Measurements from ENCODE around the gene SUFU.

SUFU gene

DNA sequence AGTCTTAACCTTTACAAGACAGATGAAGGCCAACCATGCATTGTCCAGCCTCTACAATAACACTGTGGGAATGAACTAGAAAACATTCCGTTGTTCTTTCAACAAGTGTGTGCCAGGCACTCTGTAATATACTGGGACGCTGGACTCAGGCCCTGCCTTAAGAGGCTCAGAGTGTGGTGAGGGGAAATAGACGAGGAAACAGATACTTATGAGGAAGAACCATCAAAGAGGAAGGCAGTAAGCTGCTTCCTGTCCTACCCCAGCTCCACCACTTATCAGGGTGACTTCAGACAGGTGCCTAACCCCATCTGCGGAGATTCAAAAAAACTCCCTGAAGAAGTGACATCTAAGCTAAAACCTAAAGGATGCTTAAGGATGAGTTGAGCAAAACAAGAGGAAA is 131.6 kb downstream of the SUFU start:
- DNase-seq (ENCODE audit: low read depth, low spot score), result no peak

DNA sequence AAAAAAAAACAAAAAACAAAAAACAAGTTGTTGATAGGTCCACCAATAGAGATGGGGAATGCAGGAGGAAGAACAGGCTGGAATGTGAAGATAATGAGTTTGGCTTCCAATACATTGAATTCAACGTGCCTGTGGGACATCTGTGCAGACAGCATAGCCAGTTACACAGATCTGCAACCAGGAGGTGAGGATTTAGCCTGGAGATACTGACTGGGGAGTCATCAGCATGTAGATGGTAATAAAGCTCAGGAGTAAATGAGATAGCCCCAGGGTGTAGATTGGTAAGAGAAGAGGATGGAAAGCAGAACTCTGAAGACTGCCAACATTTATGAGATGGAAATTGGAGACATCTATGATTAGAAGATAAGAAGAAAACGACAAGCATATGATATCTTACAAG is 135.8 kb downstream of the SUFU start:
- no peak for DNase-seq (ENCODE audit: low read depth, low spot score)

DNA sequence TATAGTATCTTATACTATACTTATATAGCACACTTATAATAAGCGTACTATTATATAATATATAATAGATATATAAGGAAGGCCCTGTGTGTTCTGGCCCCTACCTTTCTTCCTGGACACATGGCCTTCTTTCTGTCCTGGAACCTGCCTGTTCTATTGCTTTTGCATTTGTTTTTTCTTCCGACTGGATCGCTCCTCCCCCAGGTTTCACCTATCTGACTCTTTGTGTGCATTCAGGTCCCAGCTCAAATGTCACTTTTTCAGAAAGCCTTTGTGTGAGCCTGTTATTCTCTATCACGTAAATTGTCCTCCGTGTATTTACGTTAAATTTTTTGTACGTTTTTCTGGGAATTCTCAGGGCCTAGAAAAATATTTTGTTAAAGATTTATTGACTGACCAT is 137.6 kb downstream of the SUFU start:
- no peak for DNase-seq (ENCODE audit: low read depth, low spot score)

DNA sequence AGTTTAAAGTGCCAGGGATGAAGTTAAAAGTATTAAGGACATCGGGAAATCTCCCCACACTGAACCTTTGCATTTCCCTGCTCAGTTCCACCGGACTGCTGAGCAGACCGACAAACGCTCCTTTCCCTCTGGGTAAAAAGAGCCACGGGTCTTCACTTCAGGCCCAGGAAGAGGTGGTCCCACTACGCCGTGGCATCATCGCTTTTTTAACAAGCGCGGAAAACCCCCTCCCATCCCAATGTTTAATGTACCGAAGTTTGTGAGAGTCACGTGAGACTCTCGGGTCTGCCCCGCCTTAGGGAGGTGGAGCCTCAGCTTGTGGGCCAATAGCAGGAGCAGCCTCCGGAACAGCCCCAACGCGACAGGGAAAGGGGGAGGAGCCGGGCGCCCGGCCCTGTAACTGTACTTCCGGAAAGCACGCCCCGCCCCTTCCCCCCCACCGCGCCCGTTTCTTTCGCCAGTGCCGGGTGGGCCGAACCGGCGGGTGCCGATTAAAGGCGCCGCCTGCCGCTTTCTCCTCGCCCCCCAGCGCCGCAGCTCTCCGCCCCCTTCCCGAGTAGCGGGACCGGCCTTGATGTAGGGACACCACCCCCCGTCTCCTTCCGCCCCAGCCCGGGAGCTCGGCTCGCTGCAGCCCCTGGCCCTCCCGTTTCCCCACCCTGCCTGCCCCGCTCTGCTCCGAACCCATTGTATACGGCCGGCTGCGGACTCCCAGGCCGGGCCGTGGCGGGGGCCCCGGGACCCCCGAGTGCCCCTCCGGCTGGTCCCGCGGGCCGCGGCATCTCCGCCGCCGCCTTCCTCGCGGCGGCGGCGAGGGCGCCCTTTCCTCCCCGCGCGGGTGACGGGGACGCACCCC is 138.3 kb downstream of the SUFU start:
- peak; percentile 91 for DNase-seq (ENCODE audit: low read depth, low spot score)

DNA sequence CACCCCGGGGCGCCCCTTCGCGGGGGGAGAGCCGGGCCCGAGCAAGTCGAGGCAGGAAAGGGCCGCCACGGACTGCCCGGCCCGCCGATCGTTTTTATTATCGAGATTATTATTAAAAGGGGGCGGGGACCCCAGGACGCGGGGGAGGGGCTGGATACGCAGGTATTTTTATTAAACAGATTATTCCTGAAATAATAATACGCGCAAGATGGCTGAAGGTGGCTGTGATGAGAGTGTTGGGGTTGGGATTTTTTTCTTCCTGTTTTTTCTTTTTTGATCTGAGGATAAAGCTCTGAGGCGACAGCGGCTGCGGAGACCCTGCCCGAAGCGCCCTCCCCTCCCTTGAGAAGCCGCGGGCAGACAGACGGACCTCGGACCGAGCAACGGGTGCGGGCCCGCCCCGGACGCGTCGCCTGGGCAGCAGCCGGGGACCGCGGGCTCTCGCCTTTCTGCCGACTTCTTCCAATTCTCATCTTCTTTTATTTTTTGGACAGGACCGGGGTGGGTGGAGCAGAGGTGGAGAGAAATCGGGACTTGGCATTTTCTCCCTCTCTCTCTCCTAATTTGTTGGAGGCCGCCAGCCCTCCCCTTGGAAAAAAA is 139.1 kb downstream of the SUFU start:
- peak; percentile 31 for DNase-seq (ENCODE audit: low read depth, low spot score)

DNA sequence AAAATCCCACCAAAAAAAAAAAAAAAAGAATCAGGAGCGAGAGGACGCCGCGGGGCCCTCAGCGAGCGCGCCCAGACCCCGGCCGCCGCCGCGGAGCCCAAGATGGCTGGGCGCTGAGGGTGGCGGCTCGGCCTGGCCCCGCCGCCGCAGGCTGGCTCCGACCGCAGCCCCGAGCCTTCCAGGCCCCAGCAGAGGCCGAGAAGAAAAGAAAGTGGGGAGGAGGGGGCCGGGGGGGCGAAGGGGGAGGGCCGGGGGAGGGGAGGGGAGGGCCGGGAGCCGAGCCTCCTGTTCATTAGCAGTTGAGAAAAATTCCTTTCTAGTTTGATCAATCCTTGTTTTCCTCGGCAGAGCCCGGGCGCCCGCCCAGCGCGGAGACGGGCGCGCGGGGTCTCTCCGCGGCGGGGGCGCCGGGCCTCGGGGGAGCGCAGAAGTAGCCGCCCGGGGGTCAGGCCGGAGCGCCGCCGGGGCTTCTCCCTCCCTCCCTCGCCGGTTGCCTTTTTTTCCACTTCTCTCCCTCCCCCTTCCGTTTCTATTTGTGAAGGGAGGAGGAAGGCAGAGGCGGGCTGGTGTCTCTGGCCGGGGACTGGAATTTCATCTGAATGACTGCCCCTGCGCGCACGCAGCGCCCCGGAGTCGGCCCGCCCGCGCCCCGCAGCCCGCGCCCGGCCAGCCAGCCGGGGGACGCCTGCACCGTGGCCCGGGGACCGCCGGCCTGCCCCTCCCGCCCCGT is 139.7 kb downstream of the SUFU start:
- DNase-seq (ENCODE audit: low read depth, low spot score), result no peak

DNA sequence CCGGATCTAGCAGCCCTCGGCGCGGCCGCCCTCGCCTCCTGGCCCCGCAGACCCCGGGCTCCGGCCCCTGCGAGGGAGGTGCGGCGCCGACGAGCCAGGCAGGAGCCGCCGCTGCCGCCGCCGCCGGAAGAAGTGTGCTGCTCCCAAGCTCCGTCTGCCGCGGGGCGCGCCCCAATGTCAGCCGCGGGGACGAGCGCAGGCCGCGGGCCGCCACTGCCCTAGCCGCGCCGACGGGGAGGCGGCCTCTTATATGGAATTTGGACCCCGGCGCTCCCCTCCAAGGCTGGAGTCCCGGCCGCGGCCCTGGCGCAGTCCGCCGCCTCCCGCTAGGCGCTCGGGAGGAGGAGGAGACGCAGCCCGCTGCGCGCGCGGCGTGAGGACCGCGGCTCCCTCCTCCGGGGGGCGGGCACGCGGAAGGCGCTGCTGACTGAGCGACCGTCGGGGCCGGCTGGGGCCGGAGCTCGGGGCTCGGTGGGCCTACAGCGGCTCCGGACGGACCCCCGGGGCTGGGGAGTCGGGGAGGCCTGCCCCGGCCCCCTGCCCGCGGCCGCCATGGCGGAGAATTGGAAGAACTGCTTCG is 140.4 kb downstream of the SUFU start, which contains the start of gene TRIM8:
TSS of gene TRIM8 (plus strand) at position 414 of the 580 bp plus-strand sequence. CDS start at position 553, 139 bp downstream.
- DNase-seq (ENCODE audit: low read depth, low spot score), result peak; percentile 24

DNA sequence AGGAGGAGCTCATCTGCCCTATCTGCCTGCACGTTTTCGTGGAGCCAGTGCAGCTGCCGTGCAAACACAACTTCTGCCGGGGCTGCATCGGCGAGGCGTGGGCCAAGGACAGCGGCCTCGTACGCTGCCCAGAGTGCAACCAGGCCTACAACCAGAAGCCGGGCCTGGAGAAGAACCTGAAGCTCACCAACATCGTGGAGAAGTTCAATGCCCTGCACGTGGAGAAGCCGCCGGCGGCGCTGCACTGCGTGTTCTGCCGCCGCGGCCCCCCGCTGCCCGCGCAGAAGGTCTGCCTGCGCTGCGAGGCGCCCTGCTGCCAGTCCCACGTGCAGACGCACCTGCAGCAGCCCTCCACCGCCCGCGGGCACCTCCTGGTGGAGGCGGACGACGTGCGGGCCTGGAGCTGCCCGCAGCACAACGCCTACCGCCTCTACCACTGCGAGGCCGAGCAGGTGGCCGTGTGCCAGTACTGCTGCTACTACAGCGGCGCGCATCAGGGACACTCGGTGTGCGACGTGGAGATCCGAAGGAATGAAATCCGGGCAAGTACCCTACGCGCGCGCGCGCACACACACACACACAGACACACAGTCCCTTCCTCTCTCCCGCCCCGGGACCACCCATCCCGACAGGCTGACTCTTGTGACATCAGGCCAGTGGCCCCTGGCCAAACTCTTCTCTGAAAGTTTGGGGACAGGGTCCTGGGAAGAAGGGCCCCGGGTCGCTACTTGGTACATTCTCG is 141.0 kb downstream of the SUFU start:
- DNase-seq (ENCODE audit: low read depth, low spot score), result peak; percentile 56

DNA sequence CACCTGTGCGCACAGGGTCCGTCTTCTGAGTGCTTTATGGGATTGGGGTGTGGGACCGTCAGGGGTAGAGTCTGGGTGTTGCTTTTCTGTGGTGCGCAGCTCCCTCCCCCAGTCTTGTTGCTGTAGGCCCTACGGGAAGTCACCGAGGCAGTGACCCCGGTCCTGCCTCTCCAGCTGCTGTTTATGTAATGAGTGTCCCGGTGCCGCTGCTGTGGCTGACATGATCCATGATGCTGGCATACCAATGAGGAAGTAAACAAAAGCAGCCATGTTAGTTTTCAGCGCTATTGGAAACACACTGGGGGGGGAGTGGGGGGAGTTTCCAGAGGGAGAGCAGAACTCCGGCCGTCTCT is 141.6 kb downstream of the SUFU start:
- no peak for DNase-seq (ENCODE audit: low read depth, low spot score)

DNA sequence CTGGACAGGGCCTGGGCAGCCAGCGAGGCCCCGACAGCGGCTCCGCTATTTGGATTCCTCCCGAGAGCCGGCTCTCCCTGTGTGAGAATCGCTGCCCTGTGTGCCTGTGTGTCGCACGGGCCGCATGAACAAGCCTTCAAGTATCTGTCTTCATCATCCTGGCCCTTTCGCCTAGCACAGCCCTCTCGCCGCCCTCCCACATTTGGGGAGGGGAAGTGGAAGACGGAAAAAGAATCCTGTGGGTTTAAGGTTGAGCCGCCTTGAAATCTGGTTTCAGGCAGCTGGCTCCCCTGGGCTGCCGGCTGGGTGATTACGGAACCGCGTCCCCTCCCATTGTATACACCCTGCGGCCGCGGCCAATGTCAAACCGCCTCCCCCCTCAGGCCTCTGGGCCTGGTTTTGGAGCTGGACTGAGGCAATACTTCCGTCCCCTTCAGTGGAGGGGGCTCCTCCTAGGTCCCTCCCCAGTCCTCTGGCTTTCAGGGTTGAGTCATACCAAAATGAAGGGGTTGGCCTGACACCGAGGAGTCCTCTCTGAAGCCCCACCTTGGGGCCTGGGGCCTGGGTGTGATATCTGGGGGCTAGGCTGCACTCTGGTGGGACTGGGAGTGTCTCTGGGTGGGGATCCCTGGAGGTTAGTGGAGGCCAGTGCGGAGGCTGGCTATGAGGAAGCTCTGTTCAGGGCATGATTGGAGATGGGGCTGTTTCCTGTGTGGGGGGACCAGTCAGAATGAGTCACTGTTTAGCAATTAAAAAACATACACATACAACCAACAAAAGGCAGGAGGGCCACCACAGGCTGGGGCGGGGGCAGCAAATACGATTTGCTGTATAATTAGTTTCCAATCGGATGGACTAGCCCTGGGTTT is 142.2 kb downstream of the SUFU start:
- peak; percentile 41 for DNase-seq (ENCODE audit: low read depth, low spot score)

DNA sequence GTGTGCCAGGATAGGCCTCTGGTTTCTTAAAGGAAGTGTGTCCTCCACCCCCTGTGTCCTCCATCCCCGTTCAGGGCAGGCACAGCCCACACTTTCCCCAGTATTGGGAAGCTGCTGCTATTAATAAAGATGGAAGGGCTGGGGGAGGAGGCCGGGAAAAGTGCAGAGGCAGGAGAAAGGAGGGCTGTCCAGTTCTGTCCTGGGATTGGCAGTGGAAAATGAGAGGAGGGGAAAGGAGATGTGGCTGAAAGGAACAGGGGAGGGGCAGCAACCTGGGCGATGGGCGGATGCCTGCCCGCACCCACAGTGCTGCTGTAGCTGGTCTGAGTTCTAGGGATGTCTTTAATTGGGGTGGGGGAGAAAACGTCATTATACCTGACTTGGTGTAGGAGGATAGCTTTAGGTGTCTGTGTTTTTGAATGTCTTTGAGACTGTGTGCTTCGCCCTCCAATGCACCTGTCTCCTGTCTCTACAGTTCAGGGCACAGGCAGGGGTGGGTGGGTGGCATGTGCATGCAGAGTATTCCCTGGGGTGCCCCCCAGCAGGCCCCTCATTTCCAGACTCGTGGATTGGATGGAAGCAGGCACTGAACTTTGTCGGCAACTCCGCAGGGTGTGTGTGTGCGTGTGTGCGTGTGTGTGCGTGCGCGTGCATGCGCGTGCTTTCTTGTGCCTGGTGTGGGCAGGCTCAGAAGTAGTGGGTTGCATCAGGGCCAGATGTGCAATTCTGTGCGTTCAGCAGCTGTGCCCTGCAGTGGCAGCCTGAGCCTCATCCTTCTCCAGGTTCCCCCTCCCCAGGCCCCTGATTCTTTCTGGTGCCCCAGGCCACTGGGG is 143.1 kb downstream of the SUFU start:
- no peak for DNase-seq (ENCODE audit: low read depth, low spot score)

DNA sequence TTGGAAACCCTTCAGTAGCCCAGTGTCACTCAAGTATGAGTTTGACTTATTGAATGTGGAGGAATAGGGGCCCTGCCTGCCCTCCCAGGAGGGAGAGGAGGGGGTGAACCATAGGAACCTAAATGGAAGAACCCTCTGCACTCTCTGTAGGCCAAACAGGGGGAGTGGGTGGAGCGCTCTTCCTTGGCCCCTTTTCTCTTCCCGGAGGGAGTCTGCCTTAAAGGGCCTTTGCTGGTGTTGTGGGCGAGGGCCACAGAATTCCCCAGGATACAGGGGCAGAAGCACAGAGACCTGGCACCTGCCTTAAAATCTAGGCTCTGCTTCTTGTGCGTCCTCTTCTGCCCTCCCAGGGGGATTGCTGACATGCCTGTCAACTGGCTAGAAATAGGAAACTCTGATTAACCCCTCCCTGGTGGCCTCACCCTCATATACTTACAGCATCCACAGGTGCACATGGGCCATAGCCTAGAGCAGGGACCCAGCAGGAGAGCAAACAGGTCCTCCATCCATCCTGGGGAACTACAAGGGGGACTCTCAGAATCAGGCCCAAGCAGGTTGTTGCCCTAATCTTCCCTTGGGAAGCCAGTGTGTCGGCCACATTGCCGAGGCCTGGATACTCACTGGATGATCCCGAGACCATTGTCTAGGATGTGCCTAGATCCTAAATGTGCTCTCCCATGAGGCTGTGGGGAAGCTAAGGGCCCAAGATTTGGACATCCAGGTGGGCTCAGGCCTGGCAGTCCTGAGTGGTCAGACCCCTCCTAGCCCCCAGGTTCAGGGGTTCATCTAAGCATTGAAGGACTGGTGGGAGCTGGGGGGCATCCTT is 143.9 kb downstream of the SUFU start:
- no peak for DNase-seq (ENCODE audit: low read depth, low spot score)

DNA sequence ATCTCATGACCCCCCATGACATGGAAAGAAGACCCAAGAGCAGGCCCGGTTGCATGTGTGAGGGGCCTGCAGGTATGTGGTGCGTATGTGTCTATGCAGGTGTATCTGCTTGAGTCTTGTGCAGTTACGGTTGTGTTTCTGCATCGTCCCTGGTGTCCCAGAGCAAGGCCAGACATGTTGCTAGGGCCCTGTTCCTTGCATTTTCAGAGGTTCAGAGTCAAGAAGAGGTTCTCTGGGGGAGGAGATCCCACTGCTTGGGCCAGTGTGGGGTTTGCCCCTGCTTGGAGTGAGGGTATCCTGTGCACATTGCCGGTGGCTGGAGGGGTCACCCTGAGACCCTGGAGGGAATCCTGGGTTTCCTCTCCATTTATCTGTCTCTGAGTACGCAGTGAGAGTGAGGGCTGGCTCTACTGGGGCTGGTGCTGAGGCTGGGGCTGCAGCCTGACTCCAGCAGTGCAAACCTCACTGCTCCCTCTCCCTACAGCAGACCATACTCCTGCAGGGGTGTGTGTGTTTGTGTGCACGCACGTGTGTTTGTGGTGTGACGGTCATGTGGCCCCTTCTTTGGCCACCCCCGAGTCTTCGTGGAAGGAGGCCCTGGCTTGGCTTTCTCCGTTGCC is 144.6 kb downstream of the SUFU start:
- no peak for DNase-seq (ENCODE audit: low read depth, low spot score)

DNA sequence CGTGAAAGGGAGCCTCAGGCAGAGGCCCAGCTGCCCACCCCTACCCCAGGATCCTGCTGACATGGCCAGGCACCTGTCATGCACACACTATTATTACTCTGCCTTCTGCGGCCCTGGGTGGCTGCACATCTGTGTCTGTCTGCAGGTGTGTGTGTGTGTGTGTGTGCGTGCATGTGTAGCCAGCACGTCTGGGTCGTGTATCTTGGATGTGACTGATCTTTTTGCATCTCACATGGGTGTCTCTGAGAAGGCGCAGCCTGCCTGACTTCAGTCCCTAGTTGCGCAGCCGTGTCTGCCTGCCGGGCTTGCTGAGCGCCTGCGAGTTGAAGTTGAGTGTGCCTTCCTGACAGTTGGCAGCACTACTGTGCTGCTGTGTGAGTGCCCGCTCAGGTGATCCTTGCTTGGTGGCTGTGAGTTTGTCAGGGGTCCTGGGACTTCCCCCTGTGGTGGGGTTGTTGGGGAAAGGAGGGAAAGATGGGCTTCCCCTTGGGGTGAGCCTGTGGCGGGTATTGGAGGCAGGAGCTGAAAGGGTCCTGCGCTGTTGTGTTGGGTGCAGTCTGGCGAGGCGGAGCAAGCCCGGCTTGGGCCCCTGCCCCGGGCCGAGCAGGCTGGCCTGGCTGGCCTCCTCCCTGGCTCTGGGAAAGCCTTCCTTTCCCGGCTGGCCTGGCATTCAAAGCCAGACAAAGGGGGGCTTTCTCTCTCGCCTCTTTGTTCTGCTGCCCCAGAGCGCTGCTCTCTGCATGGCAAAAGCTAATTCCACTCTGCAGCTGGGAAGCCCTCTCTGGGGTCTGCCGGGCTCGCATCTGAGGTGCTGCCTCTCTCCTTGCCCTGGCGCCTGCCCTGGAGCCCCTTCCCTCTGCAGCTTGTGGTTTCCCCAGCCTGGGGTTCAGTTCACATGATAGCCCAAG is 145.4 kb downstream of the SUFU start:
- no peak for DNase-seq (ENCODE audit: low read depth, low spot score)

DNA sequence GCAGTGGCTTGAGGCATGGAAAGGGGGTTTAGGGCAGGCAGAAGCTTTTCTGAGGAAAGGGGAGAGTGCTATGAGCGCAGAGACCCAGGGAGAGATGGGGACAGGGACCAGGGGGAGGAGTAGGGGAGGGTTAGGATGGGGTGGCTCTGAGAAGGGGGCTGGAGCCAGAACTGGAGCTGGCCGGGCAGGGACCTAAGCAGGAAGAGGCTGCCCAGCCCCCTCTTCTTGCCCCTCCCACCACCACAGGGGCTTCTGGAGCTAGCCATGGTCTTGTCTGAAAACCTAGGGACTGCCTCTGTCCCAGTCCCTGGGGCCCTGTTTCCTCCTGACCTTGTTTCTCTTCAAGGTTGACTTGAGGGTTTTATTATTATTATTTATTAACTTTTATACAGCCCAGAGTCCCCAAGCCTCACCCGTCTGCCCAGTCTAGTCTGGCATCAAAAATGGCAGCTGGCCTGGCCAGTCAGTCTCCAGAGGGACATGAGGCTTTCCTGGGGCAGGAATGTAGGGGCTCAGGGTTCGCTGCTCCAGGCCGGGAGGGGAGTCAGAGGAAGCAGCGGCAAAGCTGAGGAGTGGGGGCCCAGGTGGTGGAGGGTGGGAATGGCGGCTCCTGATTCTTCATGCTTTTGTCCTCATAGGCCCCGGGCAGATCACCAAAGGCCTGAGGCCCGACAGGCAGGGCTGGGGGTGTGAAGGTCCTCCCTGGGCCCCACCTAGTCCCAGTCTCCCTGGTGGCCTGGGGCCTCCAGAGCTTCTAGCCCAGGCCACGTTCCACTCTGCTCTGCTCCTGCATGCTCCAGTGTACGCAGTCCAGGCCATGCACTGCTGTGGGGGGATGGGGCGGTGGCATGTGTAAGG is 146.3 kb downstream of the SUFU start:
- no peak for DNase-seq (ENCODE audit: low read depth, low spot score)

Data from activated CD4-positive, CD25-positive, alpha-beta regulatory T cell treated with anti-CD3 and anti-CD28 coated beads, Interleukin-2, amount 50 U/mL, for 16 hours (primary cell).